ENCODE measurements around the gene CBLB. TPM values are rescaled to one million over a fixed set of nuclear protein-coding genes. Genes with fewer than 3 reads are reported as not detected.

Gene CBLB
- total and polyA plus RNA-seq, 9 of the 15 experiments (the other 6 are each of a cell fraction or from before 2014, with no cell fraction given) = 1.8 to 8.1 (median 5.3) TPM

DNA sequence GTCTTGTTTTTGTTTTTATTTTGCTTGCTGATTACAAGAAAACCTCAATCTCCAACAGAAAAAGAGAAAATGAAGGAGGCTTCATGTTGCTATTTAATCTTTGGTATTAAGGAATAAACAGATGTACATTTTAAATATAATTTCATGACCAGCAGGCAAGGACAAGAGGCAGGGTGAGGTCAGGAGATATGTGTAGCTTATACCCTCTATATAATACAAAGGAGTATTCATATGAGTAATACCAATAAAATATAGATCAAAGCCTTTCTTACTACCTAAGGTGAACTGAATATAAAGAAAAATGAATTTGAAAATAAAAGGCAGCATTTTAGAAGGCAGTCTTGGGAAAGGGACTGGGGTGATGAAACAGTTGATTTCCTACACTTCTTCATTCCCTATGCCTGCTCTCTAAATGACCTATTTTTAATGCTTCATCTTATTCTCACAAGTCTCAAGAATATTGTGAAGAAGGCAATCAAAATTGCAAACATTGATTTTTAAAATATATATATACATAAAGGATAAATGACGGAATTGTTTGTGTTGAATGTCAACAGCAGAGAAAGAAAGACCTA, 8.6 kb upstream of the CBLB start:
- Histone ChIP-seq H3K79me2 (ENCODE audit: control insufficient read depth, insufficient read depth, low read length) (no peaks in the 10 kb centered on the region), H3K4me3 (no peak overlapping the region), H3K27ac (ENCODE audit: extremely low read depth, low read depth, low read length) (no peak overlapping the region), H3K4me2 (ENCODE audit: insufficient read depth, low read length) (no peak overlapping the region), H3K9ac (ENCODE audit: insufficient read depth in 1 of 2, low read depth in 2 of 2, low read length in 2 of 2) (no peak overlapping the region), H3K9me3 (replicated peaks; ENCODE audit: control insufficient read depth, insufficient read depth, low read depth, low read length) (no peaks in the 10 kb centered on the region), H3K9me1 (ENCODE audit: control insufficient read depth, insufficient read depth, low read length) (no peaks in the 10 kb centered on the region), H3K27me3 (ENCODE audit: control insufficient read depth in 2 of 2, insufficient read depth in 2 of 2, low read length in 2 of 2) (no peaks in the 10 kb centered on the region), H3K4me1 (replicated peaks in 1 of 2; ENCODE audit: control insufficient read depth in 2 of 2, insufficient read depth in 2 of 2, low read length in 2 of 2) (no peaks in the 10 kb centered on the region; a peak in 1 of 5 replicates), H2AFZ (ENCODE audit: low read depth, low read length) (peak overlapping the region; percentile 68; the same call in 1 of the 2 replicates), H3K36me3 (ENCODE audit: control insufficient read depth, insufficient read depth, low read length) (no peaks in the 10 kb centered on the region), H4K20me1 (replicated peaks; ENCODE audit: control insufficient read depth, insufficient read depth, low read length) (no peaks in the 10 kb centered on the region)
- BruUV-seq (replicated peaks) = no TSS peak
- intact Hi-C loops (cut with micrococcal nuclease) (no loop called here), in situ Hi-C loops (cut with MboI) (no loop called here)
- CTCF ChIA-PET (ENCODE audit: low intra/inter-chr PET ratio) = no interaction called here
- WGBS (ENCODE audit: insufficient coverage, low coverage, missing lambda C conversion rate) = 44% methylated on average over 1 of the region's 1 CpG
- FAIRE-seq (no peak), ATAC-seq (no peak), DNase-seq (ENCODE audit: extremely low read depth in 1 of 4, low spot score in 3 of 4) (no peak)
- no peak for TF ChIP-seq CBX3 (IDR thresholded peaks at IDR 0.05; ENCODE audit: borderline replicate concordance in 1 of 2, low read length in 2 of 2)
- no peak for TF ChIP-seq ZC3H8 (IDR thresholded peaks at IDR 0.05)
- TF ChIP-seq BRD4 (IDR thresholded peaks at IDR 0.05) = no peak
- TF ChIP-seq, protein P1, sequence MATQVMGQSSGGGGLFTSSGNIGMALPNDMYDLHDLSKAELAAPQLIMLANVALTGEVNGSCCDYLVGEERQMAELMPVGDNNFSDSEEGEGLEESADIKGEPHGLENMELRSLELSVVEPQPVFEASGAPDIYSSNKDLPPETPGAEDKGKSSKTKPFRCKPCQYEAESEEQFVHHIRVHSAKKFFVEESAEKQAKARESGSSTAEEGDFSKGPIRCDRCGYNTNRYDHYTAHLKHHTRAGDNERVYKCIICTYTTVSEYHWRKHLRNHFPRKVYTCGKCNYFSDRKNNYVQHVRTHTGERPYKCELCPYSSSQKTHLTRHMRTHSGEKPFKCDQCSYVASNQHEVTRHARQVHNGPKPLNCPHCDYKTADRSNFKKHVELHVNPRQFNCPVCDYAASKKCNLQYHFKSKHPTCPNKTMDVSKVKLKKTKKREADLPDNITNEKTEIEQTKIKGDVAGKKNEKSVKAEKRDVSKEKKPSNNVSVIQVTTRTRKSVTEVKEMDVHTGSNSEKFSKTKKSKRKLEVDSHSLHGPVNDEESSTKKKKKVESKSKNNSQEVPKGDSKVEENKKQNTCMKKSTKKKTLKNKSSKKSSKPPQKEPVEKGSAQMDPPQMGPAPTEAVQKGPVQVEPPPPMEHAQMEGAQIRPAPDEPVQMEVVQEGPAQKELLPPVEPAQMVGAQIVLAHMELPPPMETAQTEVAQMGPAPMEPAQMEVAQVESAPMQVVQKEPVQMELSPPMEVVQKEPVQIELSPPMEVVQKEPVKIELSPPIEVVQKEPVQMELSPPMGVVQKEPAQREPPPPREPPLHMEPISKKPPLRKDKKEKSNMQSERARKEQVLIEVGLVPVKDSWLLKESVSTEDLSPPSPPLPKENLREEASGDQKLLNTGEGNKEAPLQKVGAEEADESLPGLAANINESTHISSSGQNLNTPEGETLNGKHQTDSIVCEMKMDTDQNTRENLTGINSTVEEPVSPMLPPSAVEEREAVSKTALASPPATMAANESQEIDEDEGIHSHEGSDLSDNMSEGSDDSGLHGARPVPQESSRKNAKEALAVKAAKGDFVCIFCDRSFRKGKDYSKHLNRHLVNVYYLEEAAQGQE (IDR thresholded peaks at IDR 0.05; ENCODE audit: borderline replicate concordance) = no peak
- TF ChIP-seq, protein P1 (CRISPR knock-in tag; IDR thresholded peaks at IDR 0.05; ENCODE audit: low read depth) = no peak
- no peak for TF ChIP-seq KAT8 (IDR thresholded peaks at IDR 0.05; ENCODE audit: low read depth)
- TF ChIP-seq HNRNPUL1 (IDR thresholded peaks at IDR 0.05; ENCODE audit: low read length) = no peak
- POLR2A ChIA-PET = interaction anchor here (1.2 kb wide), 1 partner anchor 8 kb away, joined by 3 read pairs; the partner anchor contains the start of gene CBLB

All from K562 (cell line).